Jurkat, Clone E6-1 (cell line): ENCODE results near the gene CEP128.

ENCODE experiments used
- DNase-seq: peaks from one replicate; pipeline ENCODE4 v3.0.0-alpha.2; 2011; ENCODE audit warnings: low read depth, low spot score
- H3K4me3 ChIP-seq: 2 replicates; pipeline ENCODE4 v1.5.1; 2011; ENCODE audit warnings: mild to moderate bottlenecking, low read length, control low read depth, moderate library complexity

Gene CEP128

GRCh38 chr14:80798878-80799277, 142.7 kb downstream of the CEP128 start:
- no peak overlapping the region for H3K4me3 ChIP-seq
- DNase-seq = no peak

- DNase-seq = no peak
- no peak overlapping the region for H3K4me3 ChIP-seq
These were observed 143.3 kb downstream of the CEP128 start for GRCh38 chr14:80798211-80798610.

GRCh38 chr14:80792771-80793170, 148.8 kb downstream of the CEP128 start:
- no peak overlapping the region for H3K4me3 ChIP-seq
- no peak for DNase-seq

- no peak overlapping the region for H3K4me3 ChIP-seq
- DNase-seq = no peak
These were observed 153.7 kb downstream of the CEP128 start for GRCh38 chr14:80787876-80788275.

GRCh38 chr14:80784820-80785219, 156.7 kb downstream of the CEP128 start:
- H3K4me3 ChIP-seq = no peak overlapping the region
- no peak for DNase-seq

- no peak for DNase-seq
These were observed 159.6 kb downstream of the CEP128 start for GRCh38 chr14:80781972-80782367.

GRCh38 chr14:80780500-80780899, 161.0 kb downstream of the CEP128 start:
- no peak for DNase-seq
- H3K4me3 ChIP-seq = no peak overlapping the region

More at GRCh38 chr14:80781972-80782367, 159.6 kb downstream of the CEP128 start:
- H3K4me3 ChIP-seq = no peak overlapping the region

- H3K4me3 ChIP-seq = no peak overlapping the region
These were observed 164.9 kb downstream of the CEP128 start for GRCh38 chr14:80776657-80777056.

GRCh38 chr14:80776186-80776585, 165.4 kb downstream of the CEP128 start:
- no peak for DNase-seq

More at GRCh38 chr14:80776657-80777056, 164.9 kb downstream of the CEP128 start:
- DNase-seq = no peak

GRCh38 chr14:80772504-80772903, 169.0 kb downstream of the CEP128 start:
- no peak overlapping the region for H3K4me3 ChIP-seq

More at GRCh38 chr14:80776186-80776585, 165.4 kb downstream of the CEP128 start:
- no peak overlapping the region for H3K4me3 ChIP-seq

GRCh38 chr14:80771201-80771600, 170.3 kb downstream of the CEP128 start:
- DNase-seq = no peak
- no peak overlapping the region for H3K4me3 ChIP-seq

More at GRCh38 chr14:80772504-80772903, 169.0 kb downstream of the CEP128 start:
- DNase-seq = peak; percentile 29

- H3K4me3 ChIP-seq = no peak overlapping the region
These were observed 171.2 kb downstream of the CEP128 start for GRCh38 chr14:80770114-80770908.

GRCh38 chr14:80768646-80769045, 172.9 kb downstream of the CEP128 start:
- no peak overlapping the region for H3K4me3 ChIP-seq
- no peak for DNase-seq

More at GRCh38 chr14:80770114-80770908, 171.2 kb downstream of the CEP128 start:
- DNase-seq = no peak

GRCh38 chr14:80764921-80765507, 176.5 kb downstream of the CEP128 start:
- DNase-seq = no peak
- H3K4me3 ChIP-seq = no peak overlapping the region

- no peak for DNase-seq
- H3K4me3 ChIP-seq = no peak overlapping the region
These were observed 177.0 kb downstream of the CEP128 start for GRCh38 chr14:80764496-80764895.

GRCh38 chr14:80762641-80763228, 178.8 kb downstream of the CEP128 start:
- no peak for DNase-seq
- H3K4me3 ChIP-seq = no peak overlapping the region

- no peak overlapping the region for H3K4me3 ChIP-seq
- no peak for DNase-seq
These were observed 186.8 kb downstream of the CEP128 start for GRCh38 chr14:80754696-80755095.

GRCh38 chr14:80751285-80751684, 190.3 kb downstream of the CEP128 start:
- no peak overlapping the region for H3K4me3 ChIP-seq
- no peak for DNase-seq

GRCh38 chr14:80726211-80726610, 215.3 kb downstream of the CEP128 start:
- H3K4me3 ChIP-seq = no peak overlapping the region
- no peak for DNase-seq

GRCh38 chr14:80718940-80719339, 222.6 kb downstream of the CEP128 start:
- no peak overlapping the region for H3K4me3 ChIP-seq
- DNase-seq = no peak
